K562 (cell line): Measurements from ENCODE around the gene NUP62. TPM values are rescaled to one million over a fixed set of nuclear protein-coding genes. Genes with fewer than 3 reads are reported as not detected.

Source experiments
- BDP1 ChIP-seq: IDR thresholded peaks from 3 replicates; pipeline ENCODE4 v1.6.1; 2011; ENCODE audit not compliant: insufficient read length, insufficient read depth
- CHCHD3 ChIP-seq: fragments of 250-450 bp; sonication (Bioruptor Pico); IDR thresholded peaks from 2 replicates; pipeline ENCODE4 v2.1.2; 2022; ENCODE audit warnings: mild to moderate bottlenecking
- GTF2E2 ChIP-seq: fragments of 200-800 bp; sonication (Bioruptor generic); IDR thresholded peaks from 2 replicates; pipeline ENCODE4 v1.6.1; 2016; ENCODE audit warnings: missing genetic modification characterization, missing compliant biosample characterization
- HLTF ChIP-seq: fragments of 450-650 bp; IDR thresholded peaks from 2 replicates; pipeline ENCODE4 v1.6.1; 2016
- HNRNPH1 ChIP-seq: fragments of 200-400 bp; formaldehyde crosslinking; optimal IDR thresholded peaks from 2 replicates; pipeline ENCODE3; 2017; ENCODE audit warnings: low read depth, mild to moderate bottlenecking, low read length, moderate library complexity
- LCOR ChIP-seq: sonication (generic); formaldehyde crosslinking; IDR thresholded peaks from 2 replicates; pipeline ENCODE4 v1.8.0; 2022; ENCODE audit warnings: mild to moderate bottlenecking, missing genetic modification reagents
- POU5F1 ChIP-seq: fragments of 150-350 bp; IDR thresholded peaks from 2 replicates; pipeline ENCODE4 v1.6.1; 2014; ENCODE audit warnings: borderline replicate concordance, low read length, low read depth, mild to moderate bottlenecking; ENCODE audit not compliant: partially characterized antibody
- RFX5 ChIP-seq: IDR thresholded peaks from 2 replicates; pipeline ENCODE4 v1.6.1; 2011; ENCODE audit warnings: low read depth, mild to moderate bottlenecking, improper control_type of control experiment, low read length
- SOX6 ChIP-seq: fragments of 450-650 bp; IDR thresholded peaks from 2 replicates; pipeline ENCODE4 v1.6.1; 2014; ENCODE audit warnings: mild to moderate bottlenecking
- SRSF7 ChIP-seq: fragments of 200-400 bp; formaldehyde crosslinking; optimal IDR thresholded peaks from 2 replicates; pipeline ENCODE3; 2017; ENCODE audit warnings: mild to moderate bottlenecking, low read depth, low read length
- ZNF175 ChIP-seq: fragments of 200-800 bp; sonication (Bioruptor generic); IDR thresholded peaks from 2 replicates; pipeline ENCODE4 v1.6.1; 2016; ENCODE audit warnings: low read depth, mild to moderate bottlenecking, missing genetic modification characterization, missing compliant biosample characterization
- ZNF23 ChIP-seq: fragments of 250-450 bp; sonication (Bioruptor Pico); IDR thresholded peaks from 2 replicates; pipeline ENCODE4 v1.4.0; 2020; ENCODE audit warnings: mild to moderate bottlenecking
- ZNF232 ChIP-seq: sonication (generic); formaldehyde crosslinking; IDR thresholded peaks from 2 replicates; pipeline ENCODE4 v1.8.0; 2022; ENCODE audit warnings: mild to moderate bottlenecking, missing genetic modification reagents
- ZNF311 ChIP-seq: fragments of 250-450 bp; sonication (Bioruptor Pico); IDR thresholded peaks from 2 replicates; pipeline ENCODE4 v1.4.0; 2020; ENCODE audit warnings: mild to moderate bottlenecking, moderate library complexity
- ZNF589 ChIP-seq: fragments of 200-800 bp; sonication (Bioruptor generic); IDR thresholded peaks from 2 replicates; pipeline ENCODE4 v1.6.1; 2016; ENCODE audit warnings: low read depth, missing genetic modification characterization, missing compliant biosample characterization
- polyA plus RNA-seq, 8 experiments: library from polyadenylated mRNA; depleted of rRNA in 4 of 8; stranded (reverse) in 5 of 8; unstranded in 3 of 8; fragments of >200 nt; fragmentation: Nextera tagmentation in 2 of 8; fragmentation: Illumina TruSeq in 1 of 8; extraction: Ambion mirVana in 2 of 8; extraction: Trizol in 1 of 8; gene quantifications; 2 replicates each; pipeline versions ENCODE4 v1.2.1 to v1.2.3, GENCODE V29; 2011 to 2014; ENCODE audit warnings: inconsistent platforms in 1 of 8, missing spikeins in 1 of 8
- total RNA-seq, 7 experiments: library from RNA; depleted of rRNA in 6 of 7; stranded (reverse); fragments of >200 nt in 6 of 7; fragmentation: Illumina TruSeq in 2 of 7; extraction: Trizol in 2 of 7; gene quantifications; 2 replicates each; pipeline versions ENCODE4 v1.2.1 to v1.2.3, GENCODE V29; 2011 to 2021; ENCODE audit warnings: low replicate concordance in 1 of 7
- TF ChIP-seq, protein P1 (sequence below): fragments of 250-450 bp; sonication (Bioruptor Pico); IDR thresholded peaks from 2 replicates; pipeline ENCODE4 v1.5.0; 2021; ENCODE audit warnings: mild to moderate bottlenecking, borderline replicate concordance
- TF ChIP-seq, protein P2 (sequence below): sonication (generic); formaldehyde crosslinking; IDR thresholded peaks from 2 replicates; pipeline ENCODE4 v1.8.0; 2022; ENCODE audit warnings: mild to moderate bottlenecking, low read depth, missing genetic modification reagents
- TF ChIP-seq, protein P3 (sequence below), 2 experiments: fragments of 450-650 bp; conservative IDR thresholded peaks; 2 replicates each; pipeline ENCODE4 v1.6.1; 2017; ENCODE audit warnings: mild to moderate bottlenecking in 2 of 2, moderate library complexity in 2 of 2
- TF ChIP-seq, protein P4 (sequence below): fragments of 450-650 bp; formaldehyde crosslinking; IDR thresholded peaks from 2 replicates; pipeline ENCODE4 v1.4.0; 2020; ENCODE audit warnings: mild to moderate bottlenecking, moderate library complexity
- TF ChIP-seq, protein P5 (sequence below): fragments of 450-650 bp; formaldehyde crosslinking; IDR thresholded peaks from 2 replicates; pipeline ENCODE4 v1.4.0; 2022; ENCODE audit warnings: missing genetic modification characterization

Gene NUP62
- total and polyA plus RNA-seq, 9 of the 15 experiments (the other 6 are each of a cell fraction or from before 2014, with no cell fraction given): 16.9 to 109 (median 66.0) TPM

DNA sequence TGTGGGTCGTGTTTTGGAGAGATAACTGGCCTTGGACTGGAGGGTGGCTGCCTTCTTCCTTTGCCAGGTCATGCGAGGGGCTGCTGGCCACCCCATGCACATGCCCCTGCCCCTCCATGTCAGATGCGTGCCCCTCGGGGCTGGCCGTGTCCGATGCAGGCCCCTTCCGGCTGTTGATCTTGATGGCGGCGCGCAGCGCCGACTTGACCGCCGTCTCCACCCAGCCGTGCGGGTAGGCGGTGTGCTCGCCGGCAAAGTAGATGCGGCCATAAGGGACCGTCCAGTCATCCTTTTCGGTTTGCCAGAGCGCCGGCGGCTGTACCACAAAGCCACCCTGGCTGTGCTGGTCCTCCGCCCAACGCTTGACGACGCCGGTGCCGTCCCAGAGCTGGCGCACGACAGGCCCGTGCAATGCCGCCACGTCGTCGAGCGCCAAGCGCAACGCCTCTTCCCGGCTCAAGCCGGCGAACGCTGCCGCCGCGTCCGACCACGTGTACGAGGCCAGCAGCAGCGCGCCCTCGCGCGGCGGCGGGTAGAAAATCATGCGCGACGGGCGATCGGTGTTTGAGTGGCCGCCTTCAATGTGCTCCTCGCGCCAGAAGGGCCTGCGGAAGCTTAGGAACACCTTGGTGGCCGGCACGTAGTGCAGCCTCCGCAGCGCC lies 39.5 kb downstream of the NUP62 start (continued):
- no peak for TF ChIP-seq ZNF311 (CRISPR knock-in tag)
- TF ChIP-seq POU5F1: no peak
- peak; percentile 83 for TF ChIP-seq SOX6
- TF ChIP-seq RFX5: no peak
- TF ChIP-seq ZNF589 (CRISPR knock-in tag): peak; percentile 93
- TF ChIP-seq HNRNPH1: no peak
- no peak for TF ChIP-seq SRSF7
- peak; percentile 29; the same call in 1 of the 2 replicates for TF ChIP-seq ZNF175 (CRISPR knock-in tag)
- TF ChIP-seq, protein P1, sequence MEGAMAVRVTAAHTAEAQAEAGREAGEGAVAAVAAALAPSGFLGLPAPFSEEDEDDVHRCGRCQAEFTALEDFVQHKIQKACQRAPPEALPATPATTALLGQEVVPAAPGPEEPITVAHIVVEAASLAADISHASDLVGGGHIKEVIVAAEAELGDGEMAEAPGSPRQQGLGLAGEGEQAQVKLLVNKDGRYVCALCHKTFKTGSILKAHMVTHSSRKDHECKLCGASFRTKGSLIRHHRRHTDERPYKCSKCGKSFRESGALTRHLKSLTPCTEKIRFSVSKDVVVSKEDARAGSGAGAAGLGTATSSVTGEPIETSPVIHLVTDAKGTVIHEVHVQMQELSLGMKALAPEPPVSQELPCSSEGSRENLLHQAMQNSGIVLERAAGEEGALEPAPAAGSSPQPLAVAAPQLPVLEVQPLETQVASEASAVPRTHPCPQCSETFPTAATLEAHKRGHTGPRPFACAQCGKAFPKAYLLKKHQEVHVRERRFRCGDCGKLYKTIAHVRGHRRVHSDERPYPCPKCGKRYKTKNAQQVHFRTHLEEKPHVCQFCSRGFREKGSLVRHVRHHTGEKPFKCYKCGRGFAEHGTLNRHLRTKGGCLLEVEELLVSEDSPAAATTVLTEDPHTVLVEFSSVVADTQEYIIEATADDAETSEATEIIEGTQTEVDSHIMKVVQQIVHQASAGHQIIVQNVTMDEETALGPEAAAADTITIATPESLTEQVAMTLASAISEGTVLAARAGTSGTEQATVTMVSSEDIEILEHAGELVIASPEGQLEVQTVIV (CRISPR knock-in tag): no peak
- TF ChIP-seq GTF2E2: no peak
- TF ChIP-seq, protein P2, sequence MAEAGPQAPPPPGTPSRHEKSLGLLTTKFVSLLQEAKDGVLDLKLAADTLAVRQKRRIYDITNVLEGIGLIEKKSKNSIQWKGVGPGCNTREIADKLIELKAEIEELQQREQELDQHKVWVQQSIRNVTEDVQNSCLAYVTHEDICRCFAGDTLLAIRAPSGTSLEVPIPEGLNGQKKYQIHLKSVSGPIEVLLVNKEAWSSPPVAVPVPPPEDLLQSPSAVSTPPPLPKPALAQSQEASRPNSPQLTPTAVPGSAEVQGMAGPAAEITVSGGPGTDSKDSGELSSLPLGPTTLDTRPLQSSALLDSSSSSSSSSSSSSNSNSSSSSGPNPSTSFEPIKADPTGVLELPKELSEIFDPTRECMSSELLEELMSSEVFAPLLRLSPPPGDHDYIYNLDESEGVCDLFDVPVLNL (CRISPR knock-in tag): peak; percentile 93
- no peak for TF ChIP-seq ZNF23
- peak; percentile 59; the same call in 1 of the 2 replicates for TF ChIP-seq HLTF
- TF ChIP-seq, protein P3, sequence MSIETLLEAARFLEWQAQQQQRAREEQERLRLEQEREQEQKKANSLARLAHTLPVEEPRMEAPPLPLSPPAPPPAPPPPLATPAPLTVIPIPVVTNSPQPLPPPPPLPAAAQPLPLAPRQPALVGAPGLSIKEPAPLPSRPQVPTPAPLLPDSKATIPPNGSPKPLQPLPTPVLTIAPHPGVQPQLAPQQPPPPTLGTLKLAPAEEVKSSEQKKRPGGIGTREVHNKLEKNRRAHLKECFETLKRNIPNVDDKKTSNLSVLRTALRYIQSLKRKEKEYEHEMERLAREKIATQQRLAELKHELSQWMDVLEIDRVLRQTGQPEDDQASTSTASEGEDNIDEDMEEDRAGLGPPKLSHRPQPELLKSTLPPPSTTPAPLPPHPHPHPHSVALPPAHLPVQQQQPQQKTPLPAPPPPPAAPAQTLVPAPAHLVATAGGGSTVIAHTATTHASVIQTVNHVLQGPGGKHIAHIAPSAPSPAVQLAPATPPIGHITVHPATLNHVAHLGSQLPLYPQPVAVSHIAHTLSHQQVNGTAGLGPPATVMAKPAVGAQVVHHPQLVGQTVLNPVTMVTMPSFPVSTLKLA (conservative IDR thresholded peaks at IDR 0.05): peak; percentile 99 to 100
- TF ChIP-seq CHCHD3 (CRISPR knock-in tag): no peak
- TF ChIP-seq, protein P4, sequence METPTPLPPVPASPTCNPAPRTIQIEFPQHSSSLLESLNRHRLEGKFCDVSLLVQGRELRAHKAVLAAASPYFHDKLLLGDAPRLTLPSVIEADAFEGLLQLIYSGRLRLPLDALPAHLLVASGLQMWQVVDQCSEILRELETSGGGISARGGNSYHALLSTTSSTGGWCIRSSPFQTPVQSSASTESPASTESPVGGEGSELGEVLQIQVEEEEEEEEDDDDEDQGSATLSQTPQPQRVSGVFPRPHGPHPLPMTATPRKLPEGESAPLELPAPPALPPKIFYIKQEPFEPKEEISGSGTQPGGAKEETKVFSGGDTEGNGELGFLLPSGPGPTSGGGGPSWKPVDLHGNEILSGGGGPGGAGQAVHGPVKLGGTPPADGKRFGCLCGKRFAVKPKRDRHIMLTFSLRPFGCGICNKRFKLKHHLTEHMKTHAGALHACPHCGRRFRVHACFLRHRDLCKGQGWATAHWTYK (CRISPR knock-in tag): peak; percentile 46; the same call in 1 of the 2 replicates
- peak; percentile 99 for TF ChIP-seq LCOR
- TF ChIP-seq, protein P5, sequence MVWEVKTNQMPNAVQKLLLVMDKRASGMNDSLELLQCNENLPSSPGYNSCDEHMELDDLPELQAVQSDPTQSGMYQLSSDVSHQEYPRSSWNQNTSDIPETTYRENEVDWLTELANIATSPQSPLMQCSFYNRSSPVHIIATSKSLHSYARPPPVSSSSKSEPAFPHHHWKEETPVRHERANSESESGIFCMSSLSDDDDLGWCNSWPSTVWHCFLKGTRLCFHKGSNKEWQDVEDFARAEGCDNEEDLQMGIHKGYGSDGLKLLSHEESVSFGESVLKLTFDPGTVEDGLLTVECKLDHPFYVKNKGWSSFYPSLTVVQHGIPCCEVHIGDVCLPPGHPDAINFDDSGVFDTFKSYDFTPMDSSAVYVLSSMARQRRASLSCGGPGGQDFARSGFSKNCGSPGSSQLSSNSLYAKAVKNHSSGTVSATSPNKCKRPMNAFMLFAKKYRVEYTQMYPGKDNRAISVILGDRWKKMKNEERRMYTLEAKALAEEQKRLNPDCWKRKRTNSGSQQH (CRISPR knock-in tag): 0 out of 2 replicates have a peak, but pooled peaks have one; percentile 9
- TF ChIP-seq ZNF232 (CRISPR knock-in tag): peak; percentile 99
- no peak for TF ChIP-seq BDP1
